ENCODE measurements around the gene KLHDC8A. TPM values are rescaled to one million over a fixed set of nuclear protein-coding genes. Genes with fewer than 3 reads are reported as not detected.

Gene KLHDC8A
- total RNA-seq, 1 experiment from 2014 or later = not detected

GRCh38 chr1:205396967-205397616, 40.4 kb upstream of the KLHDC8A start:
- CTCF ChIA-PET = interaction anchor here (0.6 to 4.9 kb wide), 67 partner anchors 9 to 1077 kb away, joined by 3 to 193 read pairs (median 5); partner anchors contain the start of genes BLACAT1 and LEMD1
- H3K27me3 Mint-ChIP-seq (ENCODE audit: insufficient read depth, unreplicated experiment) = peaks cover 27% of the 10 kb centered on the region

GRCh38 chr1:205395616-205396015, 38.9 kb upstream of the KLHDC8A start:
- CTCF ChIA-PET = interaction anchor here (0.5 to 4.9 kb wide), 25 partner anchors 8 to 548 kb away, joined by 3 to 193 read pairs (median 8); partner anchors contain the start of gene BLACAT1
- TF ChIP-seq CTCF (IDR thresholded peaks at IDR 0.05; ENCODE audit: unreplicated experiment) = no peak
- intact Hi-C loops (cut with micrococcal nuclease) = loop anchor here (5.0 kb wide), 1 partner anchor 262 kb away; no protein-coding TSS in a partner anchor
- POLR2A ChIA-PET = interaction anchor here (0.6 to 2.6 kb wide), 7 partner anchors 8 to 133 kb away, joined by 3 to 21 read pairs (median 6); no protein-coding TSS in a partner anchor
- Mint-ChIP-seq H3K9me3 (ENCODE audit: unreplicated experiment) (no peaks in the 10 kb centered on the region), H3K4me1 (ENCODE audit: insufficient read depth, unreplicated experiment) (peaks cover 4% of the 10 kb centered on the region), H3K4me3 (ENCODE audit: unreplicated experiment) (no peak overlapping the region), H3K36me3 (ENCODE audit: insufficient read depth, unreplicated experiment) (no peaks in the 10 kb centered on the region), H3K27ac (ENCODE audit: low read depth, unreplicated experiment) (no peak overlapping the region), H3K27me3 (ENCODE audit: insufficient read depth, unreplicated experiment) (peaks cover 42% of the 10 kb centered on the region)
- BruUV-seq (replicated peaks) = no TSS peak
- DNase-seq (ENCODE audit: unreplicated experiment) = no peak

More at GRCh38 chr1:205396967-205397616, 40.4 kb upstream of the KLHDC8A start:
- peak; percentile 87 for DNase-seq (ENCODE audit: unreplicated experiment)
- H3K4me3 Mint-ChIP-seq (ENCODE audit: unreplicated experiment) = no peak overlapping the region
- TF ChIP-seq CTCF (IDR thresholded peaks at IDR 0.05; ENCODE audit: unreplicated experiment) = peak; percentile 99
- H3K27ac Mint-ChIP-seq (ENCODE audit: low read depth, unreplicated experiment) = no peak overlapping the region
- POLR2A ChIA-PET = interaction anchor here (0.7 to 2.6 kb wide), 15 partner anchors 10 to 195 kb away, joined by 3 to 21 read pairs (median 4); no protein-coding TSS in a partner anchor
- H3K9me3 Mint-ChIP-seq (ENCODE audit: unreplicated experiment) = no peaks in the 10 kb centered on the region
- H3K36me3 Mint-ChIP-seq (ENCODE audit: insufficient read depth, unreplicated experiment) = no peaks in the 10 kb centered on the region
- BruUV-seq (replicated peaks) = no TSS peak
- intact Hi-C loops (cut with micrococcal nuclease) = loop anchor here (1.0 to 5.0 kb wide), 5 partner anchors 43 to 260 kb away; no protein-coding TSS in a partner anchor
- H3K4me1 Mint-ChIP-seq (ENCODE audit: insufficient read depth, unreplicated experiment) = peaks cover 4% of the 10 kb centered on the region

GRCh38 chr1:205392650-205393049, 35.9 kb upstream of the KLHDC8A start:
- intact Hi-C loops (cut with micrococcal nuclease) = no loop called here
- no peak overlapping the region for H3K27ac Mint-ChIP-seq (ENCODE audit: low read depth, unreplicated experiment)

More at GRCh38 chr1:205392650-205393049, 35.9 kb upstream of the KLHDC8A start:
- Mint-ChIP-seq H3K27me3 (ENCODE audit: insufficient read depth, unreplicated experiment) (peaks cover 52% of the 10 kb centered on the region), H3K9me3 (ENCODE audit: unreplicated experiment) (no peaks in the 10 kb centered on the region), H3K4me1 (ENCODE audit: insufficient read depth, unreplicated experiment) (peaks cover 4% of the 10 kb centered on the region), H3K4me3 (ENCODE audit: unreplicated experiment) (no peak overlapping the region), H3K36me3 (ENCODE audit: insufficient read depth, unreplicated experiment) (no peaks in the 10 kb centered on the region)
- no peak for TF ChIP-seq CTCF (IDR thresholded peaks at IDR 0.05; ENCODE audit: unreplicated experiment)
- CTCF ChIA-PET = interaction anchor here (0.6 to 24.9 kb wide), 8 partner anchors 38 to 1025 kb away, joined by 3 to 207 read pairs (median 3); no protein-coding TSS in a partner anchor
- no TSS peak for BruUV-seq (replicated peaks)
- DNase-seq (ENCODE audit: unreplicated experiment) = no peak
- POLR2A ChIA-PET = interaction anchor here (0.7 to 1.1 kb wide), 2 partner anchors 69 to 101 kb away, joined by 3 to 4 read pairs; no protein-coding TSS in a partner anchor
